Endodermal cell (in vitro differentiated cells): Measurements from ENCODE around the gene MICB. TPM values are rescaled to one million over a fixed set of nuclear protein-coding genes. Genes with fewer than 3 reads are reported as not detected.

Experiments
- DNase-seq: peaks from one replicate; pipeline ENCODE4 v3.0.0-alpha.2; 2017
- H3K27ac ChIP-seq: 2 replicates; pipeline ENCODE4 v1.5.1; 2013; ENCODE audit warnings: mild to moderate bottlenecking, low read depth, low read length, moderate library complexity
- H3K27me3 ChIP-seq: 2 replicates; pipeline ENCODE4 v1.6.1; 2013; ENCODE audit warnings: mild to moderate bottlenecking, low read length, moderate library complexity; ENCODE audit not compliant: insufficient read depth, control insufficient read depth, poor library complexity, severe bottlenecking
- H3K36me3 ChIP-seq: 2 replicates; pipeline ENCODE4 v1.7.0; 2013; ENCODE audit warnings: mild to moderate bottlenecking, low read length, moderate library complexity; ENCODE audit not compliant: control insufficient read depth, insufficient read depth
- H3K4me1 ChIP-seq: one replicate; pipeline ENCODE4 v1.7.0; 2013; ENCODE audit warnings: low read length; ENCODE audit not compliant: control insufficient read depth, insufficient read depth
- H3K4me3 ChIP-seq: 2 replicates; pipeline ENCODE4 v1.5.1; 2013; ENCODE audit warnings: mild to moderate bottlenecking, low read length, moderate library complexity
- H3K9ac ChIP-seq: 2 replicates; pipeline ENCODE4 v1.6.1; 2013; ENCODE audit warnings: mild to moderate bottlenecking, low read length, moderate library complexity; ENCODE audit not compliant: poor library complexity, severe bottlenecking; ENCODE audit errors: extremely low read depth
- H3K9me3 ChIP-seq: 2 replicates; pipeline ENCODE4 v1.6.1; 2013; ENCODE audit warnings: mild to moderate bottlenecking, low read length, moderate library complexity; ENCODE audit not compliant: control insufficient read depth
- H3K27ac Mint-ChIP-seq: 2 replicates; pipeline ENCODE4 v1.8.0; 2020; ENCODE audit warnings: mixed read lengths
- H3K27me3 Mint-ChIP-seq: 2 replicates; pipeline ENCODE4 v1.8.0; 2021; ENCODE audit warnings: mild to moderate bottlenecking, mixed read lengths; ENCODE audit not compliant: insufficient read depth
- H3K36me3 Mint-ChIP-seq: 2 replicates; pipeline ENCODE4 v1.8.0; 2020; ENCODE audit warnings: low read depth, mixed read lengths
- H3K4me1 Mint-ChIP-seq: 2 replicates; pipeline ENCODE4 v1.8.0; 2020; ENCODE audit warnings: mixed read lengths
- H3K4me3 Mint-ChIP-seq: 2 replicates; pipeline ENCODE4 v1.8.0; 2020; ENCODE audit warnings: mild to moderate bottlenecking, moderate library complexity, mixed read lengths
- H3K9me3 Mint-ChIP-seq: 2 replicates; pipeline ENCODE4 v1.8.0; 2020; ENCODE audit warnings: mild to moderate bottlenecking, mixed read lengths
- CTCF ChIP-seq: fragments of 200-600 bp; sonication (generic); conservative IDR thresholded peaks from 2 replicates; pipeline ENCODE4 v1.5.0; 2021; ENCODE audit warnings: antibody characterized with exemption, mild to moderate bottlenecking
- WGBS, 2 experiments: methylation state at CpG; one replicate each; pipeline versions ENCODE4 v1.1.5 to v1.1.7; 2013; ENCODE audit warnings: missing lambda C conversion rate in 2 of 2, mixed read lengths in 1 of 2; ENCODE audit not compliant: insufficient coverage in 1 of 2, insufficient read length in 1 of 2; 5-methylcytosine and 5-hydroxymethylcytosine counted together
- total RNA-seq, 2 donors: library from RNA; stranded (reverse); fragmentation: NEBNext Ultra II Directional in 1 of 2; extraction: Animal tissue kit (Norgen Biotek cat#: 25700) in 1 of 2; gene quantifications; 2 replicates in 1 of 2; 3 replicates in 1 of 2; pipeline ENCODE4 v1.2.1, GENCODE V29; 2021

The MICB gene
- total RNA-seq, 2 donors from 2014 or later = 8.2 to 8.5 TPM

DNA sequence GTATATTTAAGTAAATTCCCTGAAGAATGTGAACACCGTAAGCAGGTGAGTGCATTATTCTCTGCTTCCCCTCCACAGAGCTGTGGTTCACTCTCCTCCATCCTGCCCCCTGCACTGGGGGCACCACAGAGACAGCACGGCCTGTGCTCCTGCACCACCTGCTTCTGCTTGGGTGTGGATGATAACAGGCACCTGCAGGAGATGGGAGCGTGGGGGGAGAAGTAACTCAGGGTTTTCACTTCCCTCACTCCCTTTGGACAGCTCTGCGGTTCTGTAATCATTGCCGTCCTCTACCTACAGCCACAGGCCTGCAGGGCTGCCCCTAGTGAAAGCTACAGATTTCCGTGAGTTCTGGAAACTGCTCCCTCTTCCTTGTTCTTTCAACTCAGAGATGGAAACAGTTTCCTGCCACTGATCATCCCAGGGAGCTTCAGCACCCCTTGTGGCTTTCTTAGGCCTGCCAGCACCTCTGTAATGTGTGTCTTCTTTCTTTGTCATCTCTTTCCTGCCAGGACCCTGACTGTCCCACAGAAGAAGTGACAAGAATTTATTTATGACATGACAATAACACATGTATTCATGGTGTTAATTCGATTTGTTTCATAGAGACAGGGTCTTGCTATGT, 21.3 kb upstream of the MICB start:
- Mint-ChIP-seq H3K36me3 (no peaks in the 10 kb centered on the region), H3K4me3 (no peak overlapping the region), H3K27me3 (peaks cover 30% of the 10 kb centered on the region), H3K9me3 (no peaks in the 10 kb centered on the region), H3K4me1 (no peaks in the 10 kb centered on the region), H3K27ac (no peak overlapping the region)
- Histone ChIP-seq H3K27ac (no peak overlapping the region), H3K36me3 (no peaks in the 10 kb centered on the region), H3K9ac (no peak overlapping the region), H3K4me1 (no peaks in the 10 kb centered on the region), H3K27me3 (peaks cover under 1% of the 10 kb centered on the region), H3K4me3 (no peak overlapping the region), H3K9me3 (no peaks in the 10 kb centered on the region)
- peak; percentile 49 for TF ChIP-seq CTCF
- WGBS, 2 experiments = 79 to 83% methylated on average over 3 to 7 of the region's 7 CpGs
- peak; percentile 46 for DNase-seq

DNA sequence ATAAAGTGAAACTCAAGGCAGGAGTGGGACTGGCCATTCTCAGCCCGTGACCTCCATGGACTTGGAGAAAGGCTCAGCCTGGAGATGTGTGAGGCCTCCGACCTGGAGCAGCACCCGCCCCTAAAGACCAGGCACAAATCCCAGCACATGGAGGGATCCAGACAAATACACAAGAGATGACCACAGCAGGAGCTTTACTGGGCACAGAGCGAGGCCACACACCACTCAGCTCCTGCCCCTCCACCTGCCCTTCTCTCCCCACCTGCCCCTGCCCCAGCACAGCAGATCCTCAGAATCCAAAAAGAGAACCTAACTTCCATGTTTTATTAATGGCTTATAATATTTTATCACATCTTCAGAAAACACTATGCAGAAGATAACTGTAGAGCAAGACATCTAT, 20.4 kb upstream of the MICB start:
- Mint-ChIP-seq H3K27ac (no peak overlapping the region), H3K36me3 (no peaks in the 10 kb centered on the region), H3K4me3 (no peak overlapping the region), H3K27me3 (peaks cover 29% of the 10 kb centered on the region), H3K4me1 (no peaks in the 10 kb centered on the region), H3K9me3 (no peaks in the 10 kb centered on the region)
- no peaks in the 10 kb centered on the region for H3K9me3 ChIP-seq
- H3K36me3 ChIP-seq = no peaks in the 10 kb centered on the region
- no peak for TF ChIP-seq CTCF
- no peaks in the 10 kb centered on the region for H3K4me1 ChIP-seq
- H3K27ac ChIP-seq = no peak overlapping the region
- H3K4me3 ChIP-seq = no peak overlapping the region
- DNase-seq = peak; percentile 14
- no peaks in the 10 kb centered on the region for H3K27me3 ChIP-seq
- 80 to 93% methylated on average over 1 to 4 of the region's 4 CpGs for WGBS, 2 experiments
- H3K9ac ChIP-seq = no peak overlapping the region

GRCh38 chr6:31478186-31478950, 19.6 kb upstream of the MICB start:
- H3K36me3 Mint-ChIP-seq = no peaks in the 10 kb centered on the region
- Histone ChIP-seq H3K36me3 (no peaks in the 10 kb centered on the region), H3K27me3 (no peaks in the 10 kb centered on the region), H3K9me3 (no peaks in the 10 kb centered on the region), H3K27ac (no peak overlapping the region), H3K4me1 (no peaks in the 10 kb centered on the region), H3K4me3 (no peak overlapping the region), H3K9ac (no peak overlapping the region)
- no peaks in the 10 kb centered on the region for H3K4me1 Mint-ChIP-seq
- TF ChIP-seq CTCF = no peak
- no peak overlapping the region for H3K27ac Mint-ChIP-seq
- WGBS, 2 experiments = 59% methylated on average over 3 of the region's 3 CpGs; no CpG with 5 or more reads in 1 of the 2 experiments
- H3K27me3 Mint-ChIP-seq = peaks cover 29% of the 10 kb centered on the region
- no peak overlapping the region for H3K4me3 Mint-ChIP-seq
- no peaks in the 10 kb centered on the region for H3K9me3 Mint-ChIP-seq
- DNase-seq = peak; percentile 28
